Measurements from ENCODE around the gene RGMA.

Gene RGMA

DNA sequence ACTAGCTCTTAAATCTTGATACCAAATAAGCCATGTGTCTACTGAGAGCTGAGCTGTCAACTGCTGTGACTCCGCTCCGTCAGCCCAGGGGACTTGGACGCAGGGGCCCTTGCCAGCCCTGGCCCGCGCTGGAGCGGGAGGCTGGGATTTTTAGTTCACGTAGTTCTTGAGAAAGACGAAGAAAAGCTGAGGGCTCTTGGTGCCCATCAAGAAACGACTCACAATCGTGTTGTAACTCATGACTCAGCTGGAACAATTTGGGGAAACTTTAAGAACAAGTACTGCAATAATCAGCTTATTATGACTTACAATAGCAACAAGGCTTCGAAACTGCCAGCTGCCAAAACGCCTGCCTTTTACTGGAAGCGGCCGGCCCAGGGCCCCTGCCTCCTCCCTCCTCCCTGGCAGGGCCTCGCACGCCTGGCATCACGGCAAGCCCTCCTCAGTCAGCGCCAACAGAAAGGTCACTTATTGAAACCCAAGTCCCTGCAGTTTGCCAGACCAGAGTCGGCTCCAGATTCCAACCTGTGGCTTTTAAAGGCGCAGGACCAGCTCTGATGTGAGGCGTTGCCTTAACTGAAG lies 60.3 kb downstream of the RGMA start:
- TF ChIP-seq, protein P1, sequence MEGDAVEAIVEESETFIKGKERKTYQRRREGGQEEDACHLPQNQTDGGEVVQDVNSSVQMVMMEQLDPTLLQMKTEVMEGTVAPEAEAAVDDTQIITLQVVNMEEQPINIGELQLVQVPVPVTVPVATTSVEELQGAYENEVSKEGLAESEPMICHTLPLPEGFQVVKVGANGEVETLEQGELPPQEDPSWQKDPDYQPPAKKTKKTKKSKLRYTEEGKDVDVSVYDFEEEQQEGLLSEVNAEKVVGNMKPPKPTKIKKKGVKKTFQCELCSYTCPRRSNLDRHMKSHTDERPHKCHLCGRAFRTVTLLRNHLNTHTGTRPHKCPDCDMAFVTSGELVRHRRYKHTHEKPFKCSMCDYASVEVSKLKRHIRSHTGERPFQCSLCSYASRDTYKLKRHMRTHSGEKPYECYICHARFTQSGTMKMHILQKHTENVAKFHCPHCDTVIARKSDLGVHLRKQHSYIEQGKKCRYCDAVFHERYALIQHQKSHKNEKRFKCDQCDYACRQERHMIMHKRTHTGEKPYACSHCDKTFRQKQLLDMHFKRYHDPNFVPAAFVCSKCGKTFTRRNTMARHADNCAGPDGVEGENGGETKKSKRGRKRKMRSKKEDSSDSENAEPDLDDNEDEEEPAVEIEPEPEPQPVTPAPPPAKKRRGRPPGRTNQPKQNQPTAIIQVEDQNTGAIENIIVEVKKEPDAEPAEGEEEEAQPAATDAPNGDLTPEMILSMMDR (conservative IDR thresholded peaks at IDR 0.05; ENCODE audit: low read depth, low read length) = no peak
- H3K4me3 ChIP-seq (ENCODE audit: low read depth, low read length) = no peak overlapping the region
- peak; percentile 81 for DNase-seq (ENCODE audit: low read depth)

DNA sequence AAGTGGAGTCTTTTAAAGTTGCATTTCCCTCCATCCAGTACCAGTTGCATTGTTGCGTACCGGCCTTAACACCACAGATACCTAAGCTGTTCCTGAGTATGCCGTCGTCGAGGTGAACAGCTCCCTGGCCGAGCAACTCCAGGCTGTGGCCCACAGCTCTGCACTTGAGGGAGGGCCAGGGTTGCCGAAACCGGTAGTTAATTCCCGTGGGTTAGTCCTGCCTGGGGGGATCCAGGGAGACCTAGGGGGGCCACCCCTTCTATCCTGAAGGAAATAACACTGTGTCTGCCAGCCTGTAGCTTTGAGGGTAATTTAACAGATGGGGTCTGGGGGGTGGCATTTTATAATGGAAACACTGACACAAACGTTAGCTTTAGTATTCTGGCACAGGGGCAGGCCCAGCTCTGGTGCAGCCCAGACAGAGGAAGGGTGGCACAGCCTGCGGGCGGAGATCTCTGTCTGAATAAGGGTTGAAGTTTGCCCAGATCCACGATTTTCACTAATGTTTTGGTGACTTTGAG lies 60.8 kb downstream of the RGMA start:
- no peak overlapping the region for H3K4me3 ChIP-seq (ENCODE audit: low read depth, low read length)
- TF ChIP-seq, protein P1 (conservative IDR thresholded peaks at IDR 0.05; ENCODE audit: low read depth, low read length) = no peak
- no peak for DNase-seq (ENCODE audit: low read depth)

DNA sequence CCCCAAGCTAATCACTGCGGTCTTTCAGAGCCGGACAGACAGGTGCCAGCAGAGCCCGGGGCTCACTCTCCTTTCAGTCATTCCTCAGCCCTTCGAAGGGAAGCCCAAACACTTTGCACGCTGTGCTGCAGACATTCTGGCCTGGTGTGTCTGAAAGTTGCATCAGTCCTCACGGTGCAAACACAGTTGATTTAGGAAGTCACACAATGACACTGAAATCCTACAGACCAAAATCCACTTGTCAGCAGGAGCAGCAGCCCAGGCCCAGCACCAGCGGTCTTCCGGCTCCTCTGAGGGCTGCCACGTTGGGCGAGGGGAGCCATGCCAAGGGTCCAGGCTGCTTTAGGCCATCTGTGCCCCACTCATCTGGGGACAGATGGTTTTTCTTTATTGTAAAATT lies 61.6 kb downstream of the RGMA start:
- TF ChIP-seq, protein P1 (conservative IDR thresholded peaks at IDR 0.05; ENCODE audit: low read depth, low read length) = no peak

DNA sequence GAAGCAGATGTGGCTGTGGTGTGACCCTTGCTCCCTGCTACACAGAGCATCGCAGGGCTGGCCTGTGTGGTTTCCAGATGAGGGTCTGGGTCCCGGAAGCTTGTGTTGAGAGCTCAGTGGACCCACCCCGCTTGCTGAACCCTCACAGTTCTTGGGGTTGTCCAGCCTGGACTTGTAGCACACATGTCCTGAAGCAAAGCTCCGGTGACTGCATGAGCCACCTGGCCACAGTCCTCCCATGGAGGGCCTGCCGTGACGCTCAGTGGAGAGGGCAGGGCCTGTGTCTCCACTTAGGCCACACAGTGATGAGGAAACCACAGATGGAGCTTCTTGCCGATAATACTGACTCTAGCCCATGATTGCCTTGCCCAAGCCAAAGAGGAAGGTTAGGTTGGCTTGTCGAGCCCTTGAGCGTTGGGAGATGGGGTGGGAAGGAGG lies 62.6 kb downstream of the RGMA start:
- DNase-seq (ENCODE audit: low read depth) = no peak
- no peak overlapping the region for H3K4me3 ChIP-seq (ENCODE audit: low read depth, low read length)
- TF ChIP-seq, protein P1 (conservative IDR thresholded peaks at IDR 0.05; ENCODE audit: low read depth, low read length) = no peak

More for the DNA sequence above, 61.6 kb downstream of the RGMA start:
- H3K4me3 ChIP-seq (ENCODE audit: low read depth, low read length) = no peak overlapping the region
- no peak for DNase-seq (ENCODE audit: low read depth)

DNA sequence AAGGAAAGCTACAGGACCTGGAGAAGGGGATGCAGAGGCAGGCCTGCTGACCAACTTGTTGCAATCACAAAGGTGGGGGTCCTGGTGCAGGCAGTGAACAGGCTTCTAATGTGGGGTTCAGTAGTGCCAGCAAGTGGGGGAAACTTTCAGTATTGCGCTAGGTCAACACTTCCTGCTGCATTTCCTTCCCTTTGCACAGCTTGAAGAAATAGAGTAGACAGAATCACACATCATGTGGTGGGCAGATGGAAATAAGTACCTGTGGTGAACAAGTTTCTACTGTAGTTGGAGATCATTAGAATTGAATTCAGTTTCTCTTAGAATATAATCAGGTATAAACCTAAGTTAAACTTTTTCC lies 63.4 kb downstream of the RGMA start:
- no peak overlapping the region for H3K4me3 ChIP-seq (ENCODE audit: low read depth, low read length)
- no peak for DNase-seq (ENCODE audit: low read depth)
- TF ChIP-seq, protein P1 (conservative IDR thresholded peaks at IDR 0.05; ENCODE audit: low read depth, low read length) = no peak

DNA sequence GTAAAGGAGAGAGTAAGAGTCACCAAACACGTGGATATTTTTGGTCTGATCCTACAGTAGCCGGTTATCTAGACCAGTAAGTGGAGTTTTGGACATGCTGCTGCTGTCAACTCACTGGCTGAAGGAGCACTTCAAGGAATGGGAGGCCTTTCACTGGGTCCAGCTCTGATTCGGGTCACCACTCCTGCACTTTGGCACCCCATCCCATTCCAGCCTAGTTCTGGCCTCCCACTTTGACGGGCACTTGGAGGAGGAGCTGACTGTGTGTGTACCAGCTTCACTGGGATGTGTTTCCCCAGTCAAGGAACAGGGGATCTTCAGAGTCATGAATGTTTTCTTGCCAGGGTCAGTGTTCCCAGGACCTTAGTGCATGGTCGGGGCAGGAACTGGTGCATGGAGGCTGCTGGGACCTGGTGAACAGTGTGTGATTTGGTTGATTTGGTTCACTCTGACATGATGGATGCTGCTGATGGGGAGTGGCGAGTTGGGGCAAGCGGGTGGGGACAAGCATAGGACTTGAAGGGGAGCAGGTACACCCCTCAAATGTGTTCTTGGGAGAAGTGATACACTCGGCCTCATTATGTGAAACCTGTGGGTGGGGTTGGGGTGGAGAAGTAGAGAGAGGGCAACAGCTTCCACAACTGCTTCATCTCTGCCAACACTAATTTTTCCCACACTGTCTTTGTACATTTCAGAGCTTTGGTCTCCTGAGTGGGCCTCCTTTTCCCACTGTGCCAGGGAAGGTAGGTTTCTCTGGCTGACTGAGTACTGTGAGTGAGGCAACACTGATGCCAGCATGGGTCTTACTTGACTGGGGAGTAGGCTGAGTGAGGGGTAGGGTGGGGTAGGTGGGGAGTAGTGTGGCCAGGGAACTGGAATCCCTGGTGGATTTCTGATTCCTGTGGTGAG lies 64.0 kb downstream of the RGMA start:
- TF ChIP-seq, protein P1 (conservative IDR thresholded peaks at IDR 0.05; ENCODE audit: low read depth, low read length) = no peak
- DNase-seq (ENCODE audit: low read depth) = no peak
- no peak overlapping the region for H3K4me3 ChIP-seq (ENCODE audit: low read depth, low read length)
